ENCODE measurements around the gene NPR3. TPM values are rescaled to one million over a fixed set of nuclear protein-coding genes. Genes with fewer than 3 reads are reported as not detected.

The NPR3 gene
- total and polyA plus RNA-seq, 2 experiments from 2014 or later = 0.07 to 0.15 TPM

DNA sequence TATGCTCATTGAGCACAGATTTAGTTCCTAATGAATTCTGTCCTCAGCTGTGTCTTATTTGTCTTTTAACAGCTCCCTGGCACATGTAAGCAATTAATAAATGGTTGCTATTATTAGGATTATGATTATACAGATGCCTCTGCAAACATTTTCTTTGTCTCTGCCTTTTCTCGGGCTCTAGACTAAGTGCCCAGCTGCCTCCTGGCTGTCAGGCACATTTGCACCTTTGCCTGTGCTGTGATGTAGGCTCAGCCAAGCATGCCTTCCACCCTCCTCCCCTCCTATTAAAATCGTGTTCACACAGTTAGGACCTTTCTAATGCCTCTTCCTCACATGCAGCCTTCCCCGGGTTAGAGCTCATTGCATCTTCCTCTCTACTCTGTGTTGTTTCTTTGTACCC is 25.7 kb downstream of the NPR3 start:
- no peaks in the 10 kb centered on the region for H3K36me3 ChIP-seq (ENCODE audit: insufficient read depth)
- no peak overlapping the region for H2AFZ ChIP-seq
- H3K27ac ChIP-seq (ENCODE audit: low read depth) = no peak overlapping the region
- H3K4me2 ChIP-seq = no peak overlapping the region
- ATAC-seq (no peak), DNase-seq (ENCODE audit: low spot score) (no peak)
- H3K36me3 Mint-ChIP-seq (ENCODE audit: low read depth) = no peaks in the 10 kb centered on the region
- no peaks in the 10 kb centered on the region for H4K20me1 ChIP-seq (replicated peaks; ENCODE audit: insufficient read depth)
- no peaks in the 10 kb centered on the region for H3K4me1 ChIP-seq (ENCODE audit: insufficient read depth)
- H3K9me2 ChIP-seq (ENCODE audit: insufficient read depth) = no peaks in the 10 kb centered on the region
- no peaks in the 10 kb centered on the region for H3K9me3 Mint-ChIP-seq
- H3K79me2 ChIP-seq (replicated peaks; ENCODE audit: insufficient read depth) = no peaks in the 10 kb centered on the region
- no peaks in the 10 kb centered on the region for H3K4me1 Mint-ChIP-seq
- no peak overlapping the region for H3K4me3 Mint-ChIP-seq
- TF ChIP-seq, protein P1, sequence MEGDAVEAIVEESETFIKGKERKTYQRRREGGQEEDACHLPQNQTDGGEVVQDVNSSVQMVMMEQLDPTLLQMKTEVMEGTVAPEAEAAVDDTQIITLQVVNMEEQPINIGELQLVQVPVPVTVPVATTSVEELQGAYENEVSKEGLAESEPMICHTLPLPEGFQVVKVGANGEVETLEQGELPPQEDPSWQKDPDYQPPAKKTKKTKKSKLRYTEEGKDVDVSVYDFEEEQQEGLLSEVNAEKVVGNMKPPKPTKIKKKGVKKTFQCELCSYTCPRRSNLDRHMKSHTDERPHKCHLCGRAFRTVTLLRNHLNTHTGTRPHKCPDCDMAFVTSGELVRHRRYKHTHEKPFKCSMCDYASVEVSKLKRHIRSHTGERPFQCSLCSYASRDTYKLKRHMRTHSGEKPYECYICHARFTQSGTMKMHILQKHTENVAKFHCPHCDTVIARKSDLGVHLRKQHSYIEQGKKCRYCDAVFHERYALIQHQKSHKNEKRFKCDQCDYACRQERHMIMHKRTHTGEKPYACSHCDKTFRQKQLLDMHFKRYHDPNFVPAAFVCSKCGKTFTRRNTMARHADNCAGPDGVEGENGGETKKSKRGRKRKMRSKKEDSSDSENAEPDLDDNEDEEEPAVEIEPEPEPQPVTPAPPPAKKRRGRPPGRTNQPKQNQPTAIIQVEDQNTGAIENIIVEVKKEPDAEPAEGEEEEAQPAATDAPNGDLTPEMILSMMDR (conservative IDR thresholded peaks at IDR 0.05; ENCODE audit: low read depth in 2 of 2) = no peak
- TF ChIP-seq EZH2 (IDR thresholded peaks at IDR 0.05; ENCODE audit: low read depth, unreplicated experiment) = no peak
- no peak for TF ChIP-seq EZH2phosphoT487 (IDR thresholded peaks at IDR 0.05; ENCODE audit: unreplicated experiment)
- TF ChIP-seq, protein P2, sequence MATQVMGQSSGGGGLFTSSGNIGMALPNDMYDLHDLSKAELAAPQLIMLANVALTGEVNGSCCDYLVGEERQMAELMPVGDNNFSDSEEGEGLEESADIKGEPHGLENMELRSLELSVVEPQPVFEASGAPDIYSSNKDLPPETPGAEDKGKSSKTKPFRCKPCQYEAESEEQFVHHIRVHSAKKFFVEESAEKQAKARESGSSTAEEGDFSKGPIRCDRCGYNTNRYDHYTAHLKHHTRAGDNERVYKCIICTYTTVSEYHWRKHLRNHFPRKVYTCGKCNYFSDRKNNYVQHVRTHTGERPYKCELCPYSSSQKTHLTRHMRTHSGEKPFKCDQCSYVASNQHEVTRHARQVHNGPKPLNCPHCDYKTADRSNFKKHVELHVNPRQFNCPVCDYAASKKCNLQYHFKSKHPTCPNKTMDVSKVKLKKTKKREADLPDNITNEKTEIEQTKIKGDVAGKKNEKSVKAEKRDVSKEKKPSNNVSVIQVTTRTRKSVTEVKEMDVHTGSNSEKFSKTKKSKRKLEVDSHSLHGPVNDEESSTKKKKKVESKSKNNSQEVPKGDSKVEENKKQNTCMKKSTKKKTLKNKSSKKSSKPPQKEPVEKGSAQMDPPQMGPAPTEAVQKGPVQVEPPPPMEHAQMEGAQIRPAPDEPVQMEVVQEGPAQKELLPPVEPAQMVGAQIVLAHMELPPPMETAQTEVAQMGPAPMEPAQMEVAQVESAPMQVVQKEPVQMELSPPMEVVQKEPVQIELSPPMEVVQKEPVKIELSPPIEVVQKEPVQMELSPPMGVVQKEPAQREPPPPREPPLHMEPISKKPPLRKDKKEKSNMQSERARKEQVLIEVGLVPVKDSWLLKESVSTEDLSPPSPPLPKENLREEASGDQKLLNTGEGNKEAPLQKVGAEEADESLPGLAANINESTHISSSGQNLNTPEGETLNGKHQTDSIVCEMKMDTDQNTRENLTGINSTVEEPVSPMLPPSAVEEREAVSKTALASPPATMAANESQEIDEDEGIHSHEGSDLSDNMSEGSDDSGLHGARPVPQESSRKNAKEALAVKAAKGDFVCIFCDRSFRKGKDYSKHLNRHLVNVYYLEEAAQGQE (IDR thresholded peaks at IDR 0.05; ENCODE audit: unreplicated experiment) = no peak
- TF ChIP-seq, protein P3, sequence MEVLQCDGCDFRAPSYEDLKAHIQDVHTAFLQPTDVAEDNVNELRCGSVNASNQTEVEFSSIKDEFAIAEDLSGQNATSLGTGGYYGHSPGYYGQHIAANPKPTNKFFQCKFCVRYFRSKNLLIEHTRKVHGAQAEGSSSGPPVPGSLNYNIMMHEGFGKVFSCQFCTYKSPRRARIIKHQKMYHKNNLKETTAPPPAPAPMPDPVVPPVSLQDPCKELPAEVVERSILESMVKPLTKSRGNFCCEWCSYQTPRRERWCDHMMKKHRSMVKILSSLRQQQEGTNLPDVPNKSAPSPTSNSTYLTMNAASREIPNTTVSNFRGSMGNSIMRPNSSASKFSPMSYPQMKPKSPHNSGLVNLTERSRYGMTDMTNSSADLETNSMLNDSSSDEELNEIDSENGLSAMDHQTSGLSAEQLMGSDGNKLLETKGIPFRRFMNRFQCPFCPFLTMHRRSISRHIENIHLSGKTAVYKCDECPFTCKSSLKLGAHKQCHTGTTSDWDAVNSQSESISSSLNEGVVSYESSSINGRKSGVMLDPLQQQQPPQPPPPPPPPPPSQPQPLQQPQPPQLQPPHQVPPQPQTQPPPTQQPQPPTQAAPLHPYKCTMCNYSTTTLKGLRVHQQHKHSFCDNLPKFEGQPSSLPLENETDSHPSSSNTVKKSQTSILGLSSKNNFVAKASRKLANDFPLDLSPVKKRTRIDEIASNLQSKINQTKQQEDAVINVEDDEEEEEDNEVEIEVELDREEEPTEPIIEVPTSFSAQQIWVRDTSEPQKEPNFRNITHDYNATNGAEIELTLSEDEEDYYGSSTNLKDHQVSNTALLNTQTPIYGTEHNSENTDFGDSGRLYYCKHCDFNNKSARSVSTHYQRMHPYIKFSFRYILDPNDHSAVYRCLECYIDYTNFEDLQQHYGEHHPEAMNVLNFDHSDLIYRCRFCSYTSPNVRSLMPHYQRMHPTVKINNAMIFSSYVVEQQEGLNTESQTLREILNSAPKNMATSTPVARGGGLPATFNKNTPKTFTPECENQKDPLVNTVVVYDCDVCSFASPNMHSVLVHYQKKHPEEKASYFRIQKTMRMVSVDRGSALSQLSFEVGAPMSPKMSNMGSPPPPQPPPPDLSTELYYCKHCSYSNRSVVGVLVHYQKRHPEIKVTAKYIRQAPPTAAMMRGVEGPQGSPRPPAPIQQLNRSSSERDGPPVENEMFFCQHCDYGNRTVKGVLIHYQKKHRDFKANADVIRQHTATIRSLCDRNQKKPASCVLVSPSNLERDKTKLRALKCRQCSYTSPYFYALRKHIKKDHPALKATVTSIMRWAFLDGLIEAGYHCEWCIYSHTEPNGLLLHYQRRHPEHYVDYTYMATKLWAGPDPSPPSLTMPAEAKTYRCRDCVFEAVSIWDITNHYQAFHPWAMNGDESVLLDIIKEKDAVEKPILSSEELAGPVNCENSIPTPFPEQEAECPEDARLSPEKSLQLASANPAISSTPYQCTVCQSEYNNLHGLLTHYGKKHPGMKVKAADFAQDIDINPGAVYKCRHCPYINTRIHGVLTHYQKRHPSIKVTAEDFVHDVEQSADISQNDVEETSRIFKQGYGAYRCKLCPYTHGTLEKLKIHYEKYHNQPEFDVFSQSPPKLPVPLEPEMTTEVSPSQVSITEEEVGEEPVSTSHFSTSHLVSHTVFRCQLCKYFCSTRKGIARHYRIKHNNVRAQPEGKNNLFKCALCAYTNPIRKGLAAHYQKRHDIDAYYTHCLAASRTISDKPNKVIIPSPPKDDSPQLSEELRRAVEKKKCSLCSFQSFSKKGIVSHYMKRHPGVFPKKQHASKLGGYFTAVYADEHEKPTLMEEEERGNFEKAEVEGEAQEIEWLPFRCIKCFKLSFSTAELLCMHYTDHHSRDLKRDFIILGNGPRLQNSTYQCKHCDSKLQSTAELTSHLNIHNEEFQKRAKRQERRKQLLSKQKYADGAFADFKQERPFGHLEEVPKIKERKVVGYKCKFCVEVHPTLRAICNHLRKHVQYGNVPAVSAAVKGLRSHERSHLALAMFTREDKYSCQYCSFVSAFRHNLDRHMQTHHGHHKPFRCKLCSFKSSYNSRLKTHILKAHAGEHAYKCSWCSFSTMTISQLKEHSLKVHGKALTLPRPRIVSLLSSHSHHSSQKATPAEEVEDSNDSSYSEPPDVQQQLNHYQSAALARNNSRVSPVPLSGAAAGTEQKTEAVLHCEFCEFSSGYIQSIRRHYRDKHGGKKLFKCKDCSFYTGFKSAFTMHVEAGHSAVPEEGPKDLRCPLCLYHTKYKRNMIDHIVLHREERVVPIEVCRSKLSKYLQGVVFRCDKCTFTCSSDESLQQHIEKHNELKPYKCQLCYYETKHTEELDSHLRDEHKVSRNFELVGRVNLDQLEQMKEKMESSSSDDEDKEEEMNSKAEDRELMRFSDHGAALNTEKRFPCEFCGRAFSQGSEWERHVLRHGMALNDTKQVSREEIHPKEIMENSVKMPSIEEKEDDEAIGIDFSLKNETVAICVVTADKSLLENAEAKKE (CRISPR knock-in tag; IDR thresholded peaks at IDR 0.05) = no peak
- TF ChIP-seq ZNF114 (CRISPR knock-in tag; IDR thresholded peaks at IDR 0.05) = no peak
- TF ChIP-seq ZNF331 (CRISPR knock-in tag; IDR thresholded peaks at IDR 0.05; ENCODE audit: low read depth) = no peak
- no peak for TF ChIP-seq JUNB (IDR thresholded peaks at IDR 0.05; ENCODE audit: unreplicated experiment)
- TF ChIP-seq CREB1 (CRISPR knock-in tag; IDR thresholded peaks at IDR 0.05; ENCODE audit: low read depth) = no peak
- no peak for TF ChIP-seq NANOG (IDR thresholded peaks at IDR 0.05; ENCODE audit: borderline replicate concordance)
- TF ChIP-seq STAT1 (IDR thresholded peaks at IDR 0.05; ENCODE audit: unreplicated experiment) = no peak
- TF ChIP-seq POLR2AphosphoS5 (IDR thresholded peaks at IDR 0.05; ENCODE audit: low read depth) = no peak
- TF ChIP-seq, protein P4, sequence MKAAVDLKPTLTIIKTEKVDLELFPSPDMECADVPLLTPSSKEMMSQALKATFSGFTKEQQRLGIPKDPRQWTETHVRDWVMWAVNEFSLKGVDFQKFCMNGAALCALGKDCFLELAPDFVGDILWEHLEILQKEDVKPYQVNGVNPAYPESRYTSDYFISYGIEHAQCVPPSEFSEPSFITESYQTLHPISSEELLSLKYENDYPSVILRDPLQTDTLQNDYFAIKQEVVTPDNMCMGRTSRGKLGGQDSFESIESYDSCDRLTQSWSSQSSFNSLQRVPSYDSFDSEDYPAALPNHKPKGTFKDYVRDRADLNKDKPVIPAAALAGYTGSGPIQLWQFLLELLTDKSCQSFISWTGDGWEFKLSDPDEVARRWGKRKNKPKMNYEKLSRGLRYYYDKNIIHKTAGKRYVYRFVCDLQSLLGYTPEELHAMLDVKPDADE (IDR thresholded peaks at IDR 0.05) = no peak
- H3K4me3 ChIP-seq = no peak overlapping the region
- H3F3A ChIP-seq (replicated peaks; ENCODE audit: low read depth) = no peaks in the 10 kb centered on the region
- peaks cover 1% of the 10 kb centered on the region for H3K27me3 Mint-ChIP-seq (ENCODE audit: insufficient read depth, low read depth, poor library complexity)
- no peak overlapping the region for H3K27ac Mint-ChIP-seq
- H3K27me3 ChIP-seq (ENCODE audit: insufficient read depth) = no peaks in the 10 kb centered on the region

Data from GM23338 (cell line).